Activated T-helper 17 cell treated with anti-CD3 and anti-CD28 coated beads, Interleukin-2, amount 50 U/mL, for 72 hours (primary cell): ENCODE data around the gene PRRC1. TPM values are rescaled to one million over a fixed set of nuclear protein-coding genes. Genes with fewer than 3 reads are reported as not detected.
"Not testable (repeated sequence)": the region's sequence is repeated elsewhere in the genome, so short reads cannot be mapped to it uniquely, and the experiment has no call there.

ENCODE experiments used
- ATAC-seq: fragments of 150-1000 bp; cut with Tn5 transposase; replicated peaks from 2 replicates; pipeline ENCODE4 v1.10.0; 2021; ENCODE audit warnings: mild to moderate bottlenecking, moderate library complexity
- H3K27ac Mint-ChIP-seq: one replicate; pipeline ENCODE4 v1.8.0; 2022; ENCODE audit warnings: mixed read lengths
- H3K27me3 Mint-ChIP-seq: one replicate; pipeline ENCODE4 v1.8.0; 2022; ENCODE audit warnings: mixed read lengths
- H3K36me3 Mint-ChIP-seq: one replicate; pipeline ENCODE4 v1.8.0; 2022; ENCODE audit warnings: low read depth, mild to moderate bottlenecking, mixed read lengths
- H3K4me1 Mint-ChIP-seq: one replicate; pipeline ENCODE4 v1.8.0; 2022; ENCODE audit warnings: mixed read lengths
- H3K4me3 Mint-ChIP-seq: one replicate; pipeline ENCODE4 v1.8.0; 2022; ENCODE audit warnings: mild to moderate bottlenecking, mixed read lengths
- H3K9me3 Mint-ChIP-seq: one replicate; pipeline ENCODE4 v1.8.0; 2022; ENCODE audit warnings: mixed read lengths
- total RNA-seq, 2 donors: library from RNA; stranded (reverse); gene quantifications; one replicate each; pipeline ENCODE4 v1.2.3, GENCODE V29; 2022

The PRRC1 gene
- total RNA-seq, 2 donors from 2014 or later: 31.3 to 39.1 TPM

DNA sequence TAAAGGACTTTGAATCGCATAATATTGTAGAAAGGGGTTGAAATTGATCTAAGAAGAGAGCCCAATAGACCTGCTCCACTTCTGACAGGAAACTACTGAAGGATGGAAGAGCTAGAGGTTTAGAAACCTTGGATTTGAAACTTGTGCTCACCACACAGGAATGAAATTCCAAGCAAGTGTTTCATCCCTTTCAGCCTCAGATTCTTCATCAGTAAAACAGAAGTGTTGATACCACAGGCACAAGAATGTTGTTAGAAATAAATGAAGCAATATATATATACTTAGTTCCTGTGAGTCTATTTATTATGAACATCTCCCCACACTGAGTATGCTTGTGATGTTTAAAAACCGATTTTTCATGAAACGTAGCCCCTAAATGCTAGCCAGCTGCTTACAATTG, 43.8 kb downstream of the PRRC1 start:
- Mint-ChIP-seq H3K36me3 (no peaks in the 10 kb centered on the region), H3K9me3 (no peaks in the 10 kb centered on the region), H3K4me1 (no peaks in the 10 kb centered on the region), H3K27me3 (peaks cover 12% of the 10 kb centered on the region), H3K27ac (no peak overlapping the region), H3K4me3 (no peak overlapping the region)
- no peak for ATAC-seq

DNA sequence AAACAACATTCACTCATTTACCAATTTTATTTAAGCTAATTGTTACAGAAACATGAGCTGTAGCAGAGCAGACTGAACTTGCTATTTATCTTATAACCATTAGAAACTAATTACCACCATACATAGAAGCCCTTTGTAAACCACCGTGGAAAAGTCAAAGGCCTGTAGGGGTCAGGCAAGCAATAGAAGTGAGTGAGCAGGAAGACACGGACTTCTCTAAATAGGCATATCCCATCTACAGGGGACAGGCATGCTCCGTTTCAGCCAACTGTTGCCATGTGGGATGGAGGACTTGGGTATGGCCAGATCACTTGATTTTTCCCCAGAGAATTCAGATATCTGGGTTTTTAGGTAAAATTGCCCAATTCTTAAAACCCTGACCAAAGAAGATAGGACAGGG, 44.8 kb downstream of the PRRC1 start:
- H3K4me1 Mint-ChIP-seq: no peaks in the 10 kb centered on the region
- H3K36me3 Mint-ChIP-seq: no peaks in the 10 kb centered on the region
- H3K27ac Mint-ChIP-seq: no peak overlapping the region
- no peak overlapping the region for H3K4me3 Mint-ChIP-seq
- ATAC-seq: no peak
- peaks cover 21% of the 10 kb centered on the region for H3K27me3 Mint-ChIP-seq
- no peaks in the 10 kb centered on the region for H3K9me3 Mint-ChIP-seq

GRCh38 chr5:127563136-127563535, 45.7 kb downstream of the PRRC1 start:
- Mint-ChIP-seq H3K4me1 (no peaks in the 10 kb centered on the region), H3K27me3 (peaks cover 26% of the 10 kb centered on the region), H3K27ac (no peak overlapping the region), H3K36me3 (no peaks in the 10 kb centered on the region), H3K9me3 (no peaks in the 10 kb centered on the region), H3K4me3 (no peak overlapping the region)
- no peak for ATAC-seq

DNA sequence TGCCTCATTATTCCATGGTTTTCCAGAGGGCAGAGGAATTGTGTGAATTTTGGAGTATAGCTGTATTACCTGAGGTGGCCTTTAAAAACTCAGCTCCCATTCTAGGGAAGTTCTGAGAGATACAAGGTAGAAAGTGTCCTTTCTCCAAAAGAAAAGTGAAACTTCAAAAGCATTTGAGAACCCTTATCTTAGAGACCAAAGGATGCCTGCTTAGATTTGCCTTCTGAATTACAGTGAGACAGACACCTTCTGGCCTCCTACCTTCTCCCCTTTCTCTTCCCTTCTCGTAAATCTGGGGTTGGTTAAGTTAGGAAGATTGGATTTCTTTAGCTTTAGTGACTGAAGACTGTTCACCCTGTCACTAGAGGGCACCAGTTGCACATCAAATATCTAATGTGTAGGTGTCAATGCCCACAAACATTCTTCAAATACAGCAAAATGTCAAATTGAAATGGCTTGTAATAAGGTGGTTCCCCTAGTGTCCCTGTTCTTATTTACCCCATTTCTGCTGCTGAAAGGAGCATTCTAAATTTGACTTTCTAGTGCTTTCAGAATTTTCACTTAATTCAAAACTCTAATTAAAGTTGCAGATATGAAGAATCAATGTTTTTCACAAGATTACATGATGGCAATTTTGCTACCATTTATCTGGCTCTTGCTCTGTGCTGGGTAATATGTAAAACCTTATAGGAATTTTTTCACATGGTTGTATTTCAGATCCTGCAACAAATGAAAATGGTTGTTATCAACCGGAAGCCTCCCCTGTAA, 46.7 kb downstream of the PRRC1 start:
- no peaks in the 10 kb centered on the region for H3K9me3 Mint-ChIP-seq
- no peak overlapping the region for H3K27ac Mint-ChIP-seq
- no peaks in the 10 kb centered on the region for H3K4me1 Mint-ChIP-seq
- peak; percentile 87 for ATAC-seq
- H3K4me3 Mint-ChIP-seq: no peak overlapping the region
- peaks cover 28% of the 10 kb centered on the region for H3K27me3 Mint-ChIP-seq
- H3K36me3 Mint-ChIP-seq: no peaks in the 10 kb centered on the region

GRCh38 chr5:127565586-127566270, 48.3 kb downstream of the PRRC1 start:
- Mint-ChIP-seq H3K27me3 (peaks cover 33% of the 10 kb centered on the region), H3K27ac (no peak overlapping the region), H3K9me3 (no peaks in the 10 kb centered on the region), H3K4me3 (no peak overlapping the region), H3K4me1 (no peaks in the 10 kb centered on the region), H3K36me3 (no peaks in the 10 kb centered on the region)
- ATAC-seq: no peak

DNA sequence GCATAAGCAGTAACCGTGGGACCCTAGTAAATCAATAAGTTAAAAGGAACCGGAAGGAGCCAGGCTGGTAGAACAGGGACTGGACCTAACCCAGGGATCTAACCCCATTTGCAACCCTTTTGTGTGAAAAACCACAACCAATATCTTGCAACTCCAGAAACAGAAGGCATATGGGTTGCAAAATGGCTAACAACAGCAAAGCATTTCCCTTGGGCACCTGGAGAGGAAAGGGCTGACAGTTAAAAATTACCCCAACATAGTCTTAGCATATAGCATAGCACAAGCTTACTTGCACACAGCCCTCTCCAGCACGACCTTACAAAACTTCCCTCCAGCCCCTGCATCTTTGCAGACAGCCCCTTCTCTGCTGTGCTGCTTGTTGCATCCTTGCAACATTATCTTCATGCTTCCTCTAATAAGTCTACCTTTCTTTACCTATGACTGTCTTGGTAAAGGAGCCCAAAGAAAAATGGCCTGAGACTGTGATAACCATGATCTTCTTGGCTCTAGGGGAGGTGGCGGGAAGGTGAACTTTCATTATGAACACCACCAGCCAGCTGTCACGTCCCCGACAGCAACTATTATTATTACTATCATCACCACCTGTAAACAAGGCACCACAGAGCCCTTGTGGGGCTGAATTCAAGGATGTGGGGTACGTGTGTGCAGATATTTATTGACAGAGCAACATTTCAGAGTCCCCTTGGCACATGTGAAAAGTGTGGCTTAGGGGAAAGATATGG, 49.8 kb downstream of the PRRC1 start:
- Mint-ChIP-seq H3K36me3 (no peaks in the 10 kb centered on the region), H3K9me3 (no peaks in the 10 kb centered on the region), H3K27me3 (peaks cover 45% of the 10 kb centered on the region), H3K4me1 (no peaks in the 10 kb centered on the region), H3K27ac (no peak overlapping the region), H3K4me3 (no peak overlapping the region)
- ATAC-seq: peak; percentile 50

DNA sequence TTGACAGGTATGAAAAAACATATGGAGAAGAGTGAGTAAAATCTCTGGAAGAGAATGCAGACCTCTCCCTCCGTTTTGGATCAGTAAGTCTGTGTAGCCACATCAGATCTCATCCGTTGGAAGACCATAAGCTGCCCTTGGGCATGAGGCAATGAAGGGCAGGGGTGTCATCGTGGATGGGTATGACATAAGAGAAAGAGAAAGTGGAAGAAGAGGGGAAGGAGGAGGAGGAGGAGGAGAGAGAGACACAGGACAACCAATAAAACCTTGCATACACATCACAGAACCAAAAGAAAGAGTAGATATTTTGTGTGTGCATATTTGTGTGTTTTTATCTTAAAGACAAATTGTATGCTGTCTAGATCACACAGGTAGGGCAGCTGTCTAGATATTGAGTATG, 50.7 kb downstream of the PRRC1 start:
- ATAC-seq: no peak

GRCh38 chr5:127569471-127569870, 52.0 kb downstream of the PRRC1 start:
- not testable (repeated sequence) for H3K9me3 Mint-ChIP-seq, H3K4me1 Mint-ChIP-seq, ATAC-seq, H3K27ac Mint-ChIP-seq, H3K4me3 Mint-ChIP-seq, H3K36me3 Mint-ChIP-seq
- peaks cover 52% of the 10 kb centered on the region for H3K27me3 Mint-ChIP-seq

More for the DNA sequence above, 50.7 kb downstream of the PRRC1 start:
- peaks cover 49% of the 10 kb centered on the region for H3K27me3 Mint-ChIP-seq
- no peaks in the 10 kb centered on the region for H3K9me3 Mint-ChIP-seq
- no peaks in the 10 kb centered on the region for H3K4me1 Mint-ChIP-seq
- H3K27ac Mint-ChIP-seq: no peak overlapping the region
- peak overlapping the region; percentile 5 for H3K4me3 Mint-ChIP-seq
- H3K36me3 Mint-ChIP-seq: no peaks in the 10 kb centered on the region

DNA sequence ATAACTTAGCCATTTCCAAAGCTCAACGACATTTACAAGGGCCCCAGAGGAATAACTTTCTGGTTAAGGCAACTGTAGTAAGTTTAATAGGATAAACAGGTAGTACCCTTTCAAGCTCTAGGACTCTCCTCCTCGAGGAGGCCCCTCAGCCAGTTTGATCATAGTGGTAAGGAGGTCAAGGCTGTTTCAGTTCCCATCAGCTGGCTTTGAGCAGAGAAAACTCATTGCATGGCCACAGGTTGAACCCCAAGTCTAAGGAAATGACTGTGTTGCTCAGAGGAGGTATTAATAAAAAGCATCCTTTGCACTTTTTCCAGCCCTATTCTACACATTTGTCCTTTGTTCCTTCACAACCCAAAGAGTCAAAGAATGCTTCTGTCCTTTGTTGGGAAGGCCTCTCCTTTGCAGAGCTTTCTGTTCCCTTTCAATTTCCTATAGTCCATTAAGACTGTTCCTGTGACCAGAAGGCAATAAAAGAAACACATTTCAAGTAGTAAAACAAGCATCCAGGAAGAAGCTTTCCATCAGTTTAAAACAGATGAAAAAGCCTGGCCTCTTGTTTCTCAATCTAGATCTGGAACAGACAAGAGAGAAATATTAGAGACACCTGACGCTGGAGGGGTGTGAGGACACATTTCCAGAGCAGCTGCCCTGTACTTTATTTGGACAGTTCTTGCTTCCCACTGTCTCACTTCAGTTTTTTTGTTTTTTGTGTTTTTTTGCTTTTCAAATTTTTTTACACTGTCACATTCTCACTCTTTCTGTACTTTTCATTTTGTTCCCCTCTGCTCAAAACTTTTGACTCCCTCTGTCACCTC, 54.1 kb downstream of the PRRC1 start:
- no peaks in the 10 kb centered on the region for H3K36me3 Mint-ChIP-seq
- H3K4me3 Mint-ChIP-seq: no peak overlapping the region
- peaks cover 43% of the 10 kb centered on the region for H3K27me3 Mint-ChIP-seq
- no peak overlapping the region for H3K27ac Mint-ChIP-seq
- ATAC-seq: no peak
- H3K9me3 Mint-ChIP-seq: peaks cover 10% of the 10 kb centered on the region
- H3K4me1 Mint-ChIP-seq: no peaks in the 10 kb centered on the region

GRCh38 chr5:127572930-127573329, 55.5 kb downstream of the PRRC1 start:
- peaks cover 34% of the 10 kb centered on the region for H3K27me3 Mint-ChIP-seq
- no peaks in the 10 kb centered on the region for H3K4me1 Mint-ChIP-seq
- H3K9me3 Mint-ChIP-seq: peaks cover 10% of the 10 kb centered on the region
- H3K4me3 Mint-ChIP-seq: no peak overlapping the region
- no peaks in the 10 kb centered on the region for H3K36me3 Mint-ChIP-seq
- no peak for ATAC-seq
- H3K27ac Mint-ChIP-seq: no peak overlapping the region

- H3K9me3 Mint-ChIP-seq: peaks cover 10% of the 10 kb centered on the region
- no peak overlapping the region for H3K27ac Mint-ChIP-seq
- ATAC-seq: no peak
- H3K4me3 Mint-ChIP-seq: no peak overlapping the region
- peaks cover 30% of the 10 kb centered on the region for H3K27me3 Mint-ChIP-seq
- no peaks in the 10 kb centered on the region for H3K4me1 Mint-ChIP-seq
- H3K36me3 Mint-ChIP-seq: no peaks in the 10 kb centered on the region
Measured at GRCh38 chr5:127574852-127575679, 57.6 kb downstream of the PRRC1 start.

DNA sequence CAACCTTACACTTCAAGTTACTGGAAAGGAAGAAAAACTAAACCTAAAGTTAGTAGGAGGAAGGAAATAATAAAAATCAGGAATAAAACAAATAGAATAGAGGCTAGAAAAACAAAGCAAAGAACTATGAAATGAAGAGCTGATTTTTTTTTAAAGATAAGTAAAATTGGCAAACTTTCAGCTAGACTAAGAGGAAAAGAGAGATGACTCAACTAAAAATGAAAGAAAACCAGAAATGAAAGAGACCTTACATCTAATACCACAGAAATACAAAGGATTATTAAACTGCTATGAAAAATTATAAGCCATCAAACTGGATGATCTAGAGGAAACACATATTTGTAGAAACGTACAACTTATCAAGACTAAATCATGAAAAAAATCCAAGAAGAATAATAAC, 60.0 kb downstream of the PRRC1 start:
- Mint-ChIP-seq H3K36me3 (no peaks in the 10 kb centered on the region), H3K9me3 (peaks cover 10% of the 10 kb centered on the region), H3K27ac (no peak overlapping the region), H3K4me1 (no peaks in the 10 kb centered on the region), H3K4me3 (no peak overlapping the region), H3K27me3 (peaks cover 15% of the 10 kb centered on the region)
- no peak for ATAC-seq

GRCh38 chr5:127580731-127581130, 63.3 kb downstream of the PRRC1 start:
- peak; percentile 48 for ATAC-seq
- no peak overlapping the region for H3K27ac Mint-ChIP-seq
- H3K9me3 Mint-ChIP-seq: no peaks in the 10 kb centered on the region
- no peaks in the 10 kb centered on the region for H3K4me1 Mint-ChIP-seq
- peaks cover 3% of the 10 kb centered on the region for H3K27me3 Mint-ChIP-seq
- H3K4me3 Mint-ChIP-seq: no peak overlapping the region
- H3K36me3 Mint-ChIP-seq: no peaks in the 10 kb centered on the region
